ENCODE data around the gene TTC23. TPM values are rescaled to one million over a fixed set of nuclear protein-coding genes. Genes with fewer than 3 reads are reported as not detected.

TTC23 gene
- total RNA-seq, 2 experiments from 2014 or later: 0.19 to 0.81 TPM

DNA sequence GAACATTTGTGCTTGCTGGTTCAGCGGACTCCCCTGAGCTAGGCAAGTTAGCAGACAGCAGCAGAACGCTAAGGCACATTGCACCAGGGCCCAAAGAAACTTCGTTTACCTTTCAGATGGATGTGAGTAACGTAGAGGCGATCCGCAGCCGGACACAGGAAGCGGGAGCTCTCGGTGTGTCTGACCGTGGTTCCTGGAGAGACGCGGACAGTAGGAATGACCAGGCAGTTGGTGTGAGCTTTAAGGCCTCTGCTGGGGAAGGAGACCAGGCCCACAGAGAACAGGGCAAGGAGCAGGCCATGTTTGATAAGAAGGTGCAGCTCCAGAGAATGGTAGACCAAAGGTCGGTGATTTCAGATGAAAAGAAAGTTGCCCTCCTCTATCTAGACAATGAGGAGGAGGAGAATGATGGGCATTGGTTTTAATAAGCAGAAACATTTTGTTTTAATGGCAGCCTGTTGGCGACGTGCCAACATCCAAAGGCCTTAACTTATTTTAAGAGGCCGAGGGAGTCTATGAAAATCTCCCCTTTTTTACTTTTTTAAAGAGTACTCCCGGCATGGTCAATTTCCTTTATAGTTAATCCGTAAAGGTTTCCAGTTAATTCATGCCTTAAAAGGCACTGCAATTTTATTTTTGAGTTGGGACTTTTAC lies 116.6 kb downstream of the TTC23 start:
- no peak overlapping the region for H3K27ac Mint-ChIP-seq

DNA sequence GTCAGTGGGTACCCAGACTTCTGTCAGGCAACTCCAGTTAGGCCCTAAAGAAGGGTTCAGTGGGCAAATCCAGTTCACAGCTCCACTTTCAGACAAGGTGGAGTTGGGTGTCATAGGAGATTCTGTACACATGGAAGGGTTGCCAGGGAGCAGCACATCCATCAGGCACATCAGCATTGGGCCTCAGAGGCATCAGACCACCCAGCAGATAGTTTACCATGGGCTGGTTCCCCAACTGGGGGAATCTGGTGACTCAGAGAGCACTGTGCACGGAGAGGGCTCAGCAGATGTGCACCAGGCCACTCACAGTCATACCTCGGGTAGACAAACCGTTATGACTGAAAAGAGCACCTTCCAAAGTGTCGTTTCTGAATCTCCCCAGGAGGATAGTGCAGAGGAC lies 117.3 kb downstream of the TTC23 start:
- no peak for DNase-seq
- H3K27ac ChIP-seq (ENCODE audit: low read depth in 1 of 2, low read length in 2 of 2): no peak overlapping the region
- H3K27me3 Mint-ChIP-seq: no peaks in the 10 kb centered on the region
- no peaks in the 10 kb centered on the region for H3K9me3 Mint-ChIP-seq
- H3K36me3 Mint-ChIP-seq (ENCODE audit: low read depth): no peaks in the 10 kb centered on the region
- no peaks in the 10 kb centered on the region for H3K4me1 ChIP-seq (ENCODE audit: insufficient read depth, low read length)
- H3K4me3 ChIP-seq (ENCODE audit: low read length): no peak overlapping the region
- no peaks in the 10 kb centered on the region for H3K9me3 ChIP-seq (ENCODE audit: control insufficient read depth in 1 of 2, insufficient read depth in 1 of 2, low read length in 2 of 2)
- no peak overlapping the region for H3K4me3 Mint-ChIP-seq
- intact Hi-C loops (cut with DNase I, micrococcal nuclease): no loop called here
- H3K36me3 ChIP-seq (ENCODE audit: insufficient read depth, low read length): no peaks in the 10 kb centered on the region
- no peak for ATAC-seq (ENCODE audit: poor library complexity)
- CTCF ChIA-PET: no interaction called here
- POLR2A ChIA-PET: no interaction called here
- no peaks in the 10 kb centered on the region for H3K27me3 ChIP-seq (ENCODE audit: control insufficient read depth in 1 of 2, insufficient read depth in 2 of 2, low read length in 2 of 2)
- TF ChIP-seq, protein P1, sequence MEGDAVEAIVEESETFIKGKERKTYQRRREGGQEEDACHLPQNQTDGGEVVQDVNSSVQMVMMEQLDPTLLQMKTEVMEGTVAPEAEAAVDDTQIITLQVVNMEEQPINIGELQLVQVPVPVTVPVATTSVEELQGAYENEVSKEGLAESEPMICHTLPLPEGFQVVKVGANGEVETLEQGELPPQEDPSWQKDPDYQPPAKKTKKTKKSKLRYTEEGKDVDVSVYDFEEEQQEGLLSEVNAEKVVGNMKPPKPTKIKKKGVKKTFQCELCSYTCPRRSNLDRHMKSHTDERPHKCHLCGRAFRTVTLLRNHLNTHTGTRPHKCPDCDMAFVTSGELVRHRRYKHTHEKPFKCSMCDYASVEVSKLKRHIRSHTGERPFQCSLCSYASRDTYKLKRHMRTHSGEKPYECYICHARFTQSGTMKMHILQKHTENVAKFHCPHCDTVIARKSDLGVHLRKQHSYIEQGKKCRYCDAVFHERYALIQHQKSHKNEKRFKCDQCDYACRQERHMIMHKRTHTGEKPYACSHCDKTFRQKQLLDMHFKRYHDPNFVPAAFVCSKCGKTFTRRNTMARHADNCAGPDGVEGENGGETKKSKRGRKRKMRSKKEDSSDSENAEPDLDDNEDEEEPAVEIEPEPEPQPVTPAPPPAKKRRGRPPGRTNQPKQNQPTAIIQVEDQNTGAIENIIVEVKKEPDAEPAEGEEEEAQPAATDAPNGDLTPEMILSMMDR (IDR thresholded peaks at IDR 0.05): no peak
- no peak overlapping the region for H3K27ac Mint-ChIP-seq
- no peaks in the 10 kb centered on the region for H3K4me1 Mint-ChIP-seq (ENCODE audit: low read depth)

More for the DNA sequence above, 116.6 kb downstream of the TTC23 start:
- H3K9me3 ChIP-seq (ENCODE audit: control insufficient read depth in 1 of 2, insufficient read depth in 1 of 2, low read length in 2 of 2): no peaks in the 10 kb centered on the region
- ChIA-PET CTCF (no interaction called here), POLR2A (no interaction called here)
- H3K4me1 ChIP-seq (ENCODE audit: insufficient read depth, low read length): no peaks in the 10 kb centered on the region
- H3K27ac ChIP-seq (ENCODE audit: low read depth in 1 of 2, low read length in 2 of 2): no peak overlapping the region
- no peaks in the 10 kb centered on the region for H3K27me3 Mint-ChIP-seq
- H3K9me3 Mint-ChIP-seq: no peaks in the 10 kb centered on the region
- ATAC-seq (ENCODE audit: poor library complexity) (no peak), DNase-seq (no peak)
- H3K4me3 Mint-ChIP-seq: no peak overlapping the region
- TF ChIP-seq, protein P1 (IDR thresholded peaks at IDR 0.05): no peak
- H3K36me3 Mint-ChIP-seq (ENCODE audit: low read depth): no peaks in the 10 kb centered on the region
- H3K4me1 Mint-ChIP-seq (ENCODE audit: low read depth): no peaks in the 10 kb centered on the region
- H3K36me3 ChIP-seq (ENCODE audit: insufficient read depth, low read length): no peaks in the 10 kb centered on the region
- H3K27me3 ChIP-seq (ENCODE audit: control insufficient read depth in 1 of 2, insufficient read depth in 2 of 2, low read length in 2 of 2): no peaks in the 10 kb centered on the region
- intact Hi-C loops (cut with DNase I, micrococcal nuclease): no loop called here
- no peak overlapping the region for H3K4me3 ChIP-seq (ENCODE audit: low read length)

DNA sequence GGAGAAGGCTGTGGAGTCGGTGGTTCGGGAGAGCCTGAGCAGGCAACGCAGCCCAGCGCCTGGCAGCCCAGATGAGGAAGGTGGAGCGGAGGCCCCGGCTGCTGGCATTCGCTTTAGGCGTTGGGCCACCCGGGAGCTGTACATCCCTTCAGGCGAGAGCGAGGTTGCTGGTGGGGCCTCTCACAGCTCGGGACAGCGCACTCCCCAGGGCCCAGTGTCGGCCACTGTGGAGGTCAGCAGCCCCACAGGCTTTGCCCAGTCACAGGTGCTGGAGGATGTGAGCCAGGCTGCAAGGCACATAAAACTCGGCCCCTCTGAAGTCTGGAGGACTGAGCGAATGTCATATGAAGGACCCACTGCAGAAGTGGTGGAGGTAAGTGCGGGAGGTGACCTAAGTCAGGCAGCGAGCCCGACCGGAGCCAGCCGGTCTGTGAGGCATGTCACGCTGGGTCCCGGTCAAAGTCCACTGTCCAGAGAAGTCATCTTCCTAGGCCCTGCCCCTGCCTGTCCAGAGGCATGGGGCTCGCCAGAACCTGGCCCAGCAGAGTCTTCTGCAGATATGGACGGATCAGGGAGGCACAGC lies 117.8 kb downstream of the TTC23 start:
- H3K4me1 Mint-ChIP-seq (ENCODE audit: low read depth): no peaks in the 10 kb centered on the region
- H3K9me3 ChIP-seq (ENCODE audit: control insufficient read depth in 1 of 2, insufficient read depth in 1 of 2, low read length in 2 of 2): no peaks in the 10 kb centered on the region

More for the DNA sequence above, 117.8 kb downstream of the TTC23 start:
- no peak overlapping the region for H3K4me3 Mint-ChIP-seq
- no peak for ATAC-seq (ENCODE audit: poor library complexity)
- H3K36me3 ChIP-seq (ENCODE audit: insufficient read depth, low read length): no peaks in the 10 kb centered on the region
- intact Hi-C loops (cut with DNase I, micrococcal nuclease): no loop called here
- H3K27ac Mint-ChIP-seq: no peak overlapping the region
- H3K4me1 ChIP-seq (ENCODE audit: insufficient read depth, low read length): no peaks in the 10 kb centered on the region
- no peaks in the 10 kb centered on the region for H3K27me3 Mint-ChIP-seq
- no peak for DNase-seq
- no peak overlapping the region for H3K27ac ChIP-seq (ENCODE audit: low read depth in 1 of 2, low read length in 2 of 2)
- no peaks in the 10 kb centered on the region for H3K9me3 Mint-ChIP-seq
- H3K4me3 ChIP-seq (ENCODE audit: low read length): no peak overlapping the region
- ChIA-PET CTCF (no interaction called here), POLR2A (no interaction called here)
- TF ChIP-seq, protein P1 (IDR thresholded peaks at IDR 0.05): no peak
- no peaks in the 10 kb centered on the region for H3K27me3 ChIP-seq (ENCODE audit: control insufficient read depth in 1 of 2, insufficient read depth in 2 of 2, low read length in 2 of 2)
- no peaks in the 10 kb centered on the region for H3K36me3 Mint-ChIP-seq (ENCODE audit: low read depth)
